NCI-H1436 treated with DMSO at 0.1 percent for 48 hours (cell line): ENCODE measurements around the gene FNDC3B.

ENCODE experiments used
- DNase-seq: peaks from one replicate; lab custom pipeline; 2025; lab: John Stamatoyannopoulos, UW

FNDC3B gene

DNA sequence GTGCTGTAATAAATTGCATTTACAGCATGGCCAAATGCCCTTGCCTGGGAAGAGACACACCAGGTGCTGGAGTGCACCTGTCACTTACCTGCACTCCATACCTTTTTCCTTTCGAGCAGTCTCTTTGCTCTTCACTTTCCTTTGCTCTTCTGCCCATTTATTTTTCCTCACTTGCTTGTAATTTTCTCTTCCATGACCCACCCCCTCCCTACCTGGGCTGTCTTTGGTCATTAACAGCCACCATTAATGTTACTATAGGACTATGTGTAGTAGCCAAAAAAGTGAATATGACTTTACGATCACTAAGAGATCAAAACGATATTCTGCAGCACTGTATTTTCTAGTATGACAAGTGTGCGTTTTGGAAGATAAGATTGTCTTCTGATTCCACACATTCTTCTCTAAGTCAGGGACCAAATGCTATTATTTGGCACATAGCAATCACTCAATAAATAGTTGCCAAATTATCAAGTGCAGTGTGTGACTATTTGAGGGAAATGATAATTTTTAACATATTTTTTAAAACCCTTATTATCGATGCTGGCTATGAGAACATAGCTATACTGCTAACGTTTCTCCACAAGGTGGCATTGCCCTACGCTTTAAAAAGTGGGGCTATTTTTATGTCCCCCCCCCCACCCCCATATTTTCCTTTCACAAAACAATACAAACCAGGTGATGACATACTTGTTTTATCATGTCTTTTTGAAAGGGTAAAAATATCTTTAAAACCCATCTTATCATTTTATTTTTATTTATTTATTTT lies 294.5 kb downstream of the FNDC3B start:
- no peak for DNase-seq

- DNase-seq = no peak
These were observed 295.4 kb downstream of the FNDC3B start for GRCh38 chr3:172334671-172335207.

- no peak for DNase-seq
These were observed 300.5 kb downstream of the FNDC3B start for GRCh38 chr3:172339892-172340291.

DNA sequence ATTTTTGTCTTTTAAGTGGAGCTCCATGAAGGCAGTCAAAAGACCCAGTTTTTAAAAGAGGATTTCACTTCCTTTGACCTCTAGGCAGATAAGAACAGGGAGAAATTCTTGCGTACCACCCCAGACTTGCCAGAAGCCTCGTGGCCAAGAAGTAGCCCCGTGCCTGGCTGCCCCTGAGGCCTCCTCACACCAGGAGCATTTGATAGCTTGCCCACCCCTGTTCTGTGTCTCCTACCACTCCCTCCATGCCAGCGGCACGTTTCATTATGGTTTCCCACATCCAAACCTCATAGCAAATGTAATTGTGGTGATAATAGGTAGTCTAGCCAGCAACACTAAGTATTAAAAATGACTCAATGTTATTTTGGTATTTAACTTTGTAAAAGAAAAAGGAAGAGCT lies 301.2 kb downstream of the FNDC3B start:
- no peak for DNase-seq

GRCh38 chr3:172341482-172342059 lies 302.2 kb downstream of the FNDC3B start:
- DNase-seq = peak; percentile 10

- DNase-seq = no peak
These were observed 302.8 kb downstream of the FNDC3B start for GRCh38 chr3:172342097-172342659.

DNA sequence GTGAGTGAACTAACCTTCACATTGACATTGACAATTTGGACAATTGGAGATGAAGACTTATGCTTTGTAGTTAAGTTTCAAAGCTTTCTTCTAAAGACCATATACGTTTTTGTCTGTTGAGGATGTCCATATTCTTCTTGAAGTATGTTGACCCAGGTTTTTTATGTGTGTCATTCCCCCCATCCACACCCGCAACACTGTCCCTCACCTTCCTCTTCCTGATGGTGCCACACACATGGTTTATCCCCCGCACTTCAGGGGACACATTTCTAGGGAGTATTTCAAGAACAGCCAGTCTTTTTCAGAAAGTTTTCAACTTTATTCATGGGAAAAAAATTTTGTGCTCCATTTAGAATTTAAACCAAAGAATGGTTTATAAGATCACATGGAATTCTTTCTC lies 303.7 kb downstream of the FNDC3B start:
- DNase-seq = no peak

DNA sequence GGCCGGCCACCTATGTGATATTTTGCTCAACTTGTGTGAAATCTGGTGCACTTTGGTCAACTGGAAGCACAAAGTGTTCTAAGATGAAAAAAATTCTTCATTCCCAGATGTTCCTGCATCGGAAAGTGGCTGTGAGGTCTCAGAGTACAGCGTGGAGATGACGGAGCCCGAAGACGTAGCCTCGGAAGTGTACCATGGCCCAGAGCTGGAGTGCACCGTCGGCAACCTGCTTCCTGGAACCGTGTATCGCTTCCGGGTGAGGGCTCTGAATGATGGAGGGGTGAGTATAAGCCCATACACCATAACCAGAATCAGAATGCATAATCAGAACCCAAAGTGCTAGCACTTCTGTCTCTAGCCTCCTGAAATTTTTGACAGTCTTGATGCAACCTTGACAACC lies 304.6 kb downstream of the FNDC3B start:
- no peak for DNase-seq

DNA sequence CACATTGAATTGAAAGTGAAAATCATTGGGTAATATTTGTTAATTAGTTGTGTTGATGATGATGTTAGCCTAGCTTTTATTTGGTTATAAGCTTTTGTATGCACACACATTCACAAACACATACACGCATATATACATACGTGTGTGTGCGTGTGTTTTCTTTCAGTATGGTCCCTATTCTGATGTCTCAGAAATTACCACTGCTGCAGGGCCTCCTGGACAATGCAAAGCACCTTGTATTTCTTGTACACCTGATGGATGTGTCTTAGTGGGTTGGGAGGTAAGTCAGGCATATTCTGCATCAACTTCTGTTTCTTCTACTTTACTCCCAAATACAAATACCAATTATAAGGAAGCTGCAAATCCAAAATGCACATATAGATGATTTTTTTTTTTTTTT lies 306.8 kb downstream of the FNDC3B start:
- DNase-seq = no peak

- peak; percentile 79 for DNase-seq
These were observed 308.7 kb downstream of the FNDC3B start for GRCh38 chr3:172347895-172348679.

- DNase-seq = no peak
These were observed 312.6 kb downstream of the FNDC3B start for GRCh38 chr3:172351895-172352466.

DNA sequence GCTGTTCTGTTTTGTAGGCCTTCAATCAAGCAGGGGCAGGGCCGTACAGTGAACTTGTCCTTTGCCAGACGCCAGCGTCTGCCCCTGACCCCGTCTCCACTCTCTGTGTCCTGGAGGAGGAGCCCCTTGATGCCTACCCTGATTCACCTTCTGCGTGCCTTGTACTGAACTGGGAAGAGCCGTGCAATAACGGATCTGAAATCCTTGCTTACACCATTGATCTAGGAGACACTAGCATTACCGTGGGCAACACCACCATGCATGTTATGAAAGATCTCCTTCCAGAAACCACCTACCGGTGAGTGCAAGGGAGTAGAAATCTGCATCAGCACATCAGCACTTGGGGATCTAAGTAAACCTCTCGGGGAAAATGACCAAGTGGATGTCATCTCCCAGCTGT lies 313.4 kb downstream of the FNDC3B start:
- DNase-seq = no peak

DNA sequence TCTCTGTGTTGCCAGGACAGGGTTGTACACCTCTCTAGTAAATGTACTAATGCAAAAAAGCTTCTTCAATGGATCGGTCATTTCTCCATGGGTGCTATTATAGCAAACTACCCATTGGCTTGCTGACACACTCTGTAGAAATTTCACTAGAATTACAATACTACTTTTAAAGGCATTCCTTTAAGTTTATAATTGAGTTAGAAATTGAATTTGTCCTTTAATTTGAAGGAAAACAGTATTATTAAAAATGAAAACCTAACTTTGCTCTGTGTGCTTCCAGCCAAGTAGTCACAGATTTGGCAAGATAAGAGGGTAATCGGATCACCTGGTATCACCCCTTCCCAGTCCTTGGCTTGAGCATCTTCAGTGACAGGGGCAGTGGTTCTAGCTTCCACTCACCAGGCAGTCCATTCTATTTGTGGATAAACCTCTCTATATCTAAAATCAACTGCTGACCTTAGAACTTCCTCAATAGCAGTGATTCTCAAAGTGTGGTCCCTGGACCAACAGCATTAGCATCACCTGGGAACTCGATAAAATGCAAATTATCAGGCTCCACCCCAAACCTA lies 315.6 kb downstream of the FNDC3B start:
- no peak for DNase-seq

DNA sequence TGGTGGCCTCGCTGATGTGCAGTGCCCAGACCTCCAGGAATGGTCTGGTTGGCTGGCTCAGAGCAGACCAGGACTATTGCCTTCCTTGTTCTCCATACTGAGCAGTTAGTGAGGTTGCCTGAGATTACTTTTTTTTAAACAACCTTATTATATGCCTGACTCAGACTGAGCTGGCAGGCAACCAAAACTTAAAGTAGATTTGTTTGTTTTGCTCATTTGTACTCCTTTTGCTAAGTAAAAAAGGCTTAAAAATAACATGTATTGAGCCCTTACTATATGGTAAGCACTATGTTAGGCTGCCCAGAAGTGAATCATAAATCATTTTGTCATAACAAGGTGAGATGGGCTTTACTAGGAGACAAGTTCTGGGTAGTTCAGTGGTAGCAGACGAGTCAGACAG lies 316.5 kb downstream of the FNDC3B start:
- peak; percentile 91 for DNase-seq

DNA sequence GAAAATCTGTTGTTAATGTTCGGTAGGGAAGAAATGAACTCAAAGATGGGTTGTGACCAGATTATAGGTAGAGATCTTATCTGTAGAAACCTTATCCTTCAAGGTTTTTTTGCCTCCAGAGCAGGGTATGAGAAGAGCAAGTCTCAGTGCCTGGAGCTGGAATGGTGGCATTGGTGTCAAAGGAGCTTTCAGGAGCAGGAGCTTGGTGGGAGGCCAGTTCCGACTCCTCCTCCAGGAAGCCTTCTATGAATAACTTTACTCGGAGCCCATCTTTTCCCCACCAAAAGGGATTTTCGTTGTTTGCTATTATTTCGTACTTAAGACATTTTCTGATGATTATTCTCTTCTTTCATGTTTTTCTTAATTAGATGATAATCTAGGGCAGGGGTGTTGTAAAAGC lies 317.0 kb downstream of the FNDC3B start:
- no peak for DNase-seq

DNA sequence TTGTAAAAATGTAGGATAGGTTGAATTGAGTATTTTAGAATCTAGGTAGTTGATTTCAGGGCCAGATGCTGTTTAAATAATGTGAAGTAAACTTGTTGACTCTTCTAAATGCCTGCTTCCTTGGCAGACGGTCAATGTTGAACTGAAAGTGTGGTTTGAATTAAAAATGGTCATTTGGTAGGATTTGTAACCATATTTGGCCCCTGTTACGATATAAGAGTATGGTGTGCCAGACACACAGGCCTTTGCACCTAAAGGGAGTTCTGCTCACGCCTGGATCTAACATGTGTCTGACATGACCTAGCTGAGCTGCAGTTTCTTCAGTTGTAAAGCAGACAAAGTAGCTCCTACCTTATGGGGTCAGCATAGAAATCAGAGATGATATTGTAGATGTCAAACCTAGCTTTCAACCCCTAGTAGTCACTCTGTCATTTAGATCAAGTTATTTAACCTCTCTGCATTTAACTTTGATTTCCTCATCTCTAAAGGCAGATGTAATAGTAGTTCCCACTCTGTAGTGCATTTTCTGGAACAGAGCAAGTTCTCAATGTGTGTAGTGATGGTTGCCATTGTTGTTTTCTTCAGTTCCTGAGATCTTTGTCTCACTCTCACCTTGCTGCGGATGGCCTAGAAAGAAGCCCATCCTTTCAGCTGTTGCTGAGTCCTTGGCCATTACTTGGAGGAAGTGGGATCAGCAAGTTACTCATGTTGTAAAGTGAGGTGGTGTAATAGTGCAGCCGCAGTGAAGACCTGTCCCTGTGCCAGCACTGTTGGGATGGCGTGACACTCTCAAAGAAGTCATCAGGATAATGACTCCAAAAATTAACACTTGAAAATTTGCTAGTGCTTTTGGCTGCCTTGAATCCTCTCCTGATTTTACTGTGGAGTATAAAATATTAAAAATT lies 318.7 kb downstream of the FNDC3B start:
- DNase-seq = no peak

DNA sequence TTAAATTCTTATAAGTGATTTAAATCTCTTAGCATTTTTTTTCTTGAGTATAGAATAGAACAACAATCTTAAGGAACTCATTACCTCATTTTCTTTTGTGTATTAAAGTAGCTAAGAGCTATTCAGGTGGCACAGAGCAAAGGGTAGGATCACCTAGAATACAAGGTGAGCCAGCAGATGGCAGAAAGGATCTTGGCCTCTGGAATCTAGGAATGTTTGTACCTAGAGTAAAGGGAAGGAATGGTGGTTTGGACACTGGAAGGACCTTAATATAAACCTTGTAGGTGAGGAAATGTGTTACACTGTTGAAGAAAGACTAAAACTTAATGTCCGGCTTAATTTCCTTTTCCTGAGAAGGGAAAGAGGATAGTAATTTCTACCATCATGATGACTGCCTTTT lies 319.9 kb downstream of the FNDC3B start:
- DNase-seq = no peak

DNA sequence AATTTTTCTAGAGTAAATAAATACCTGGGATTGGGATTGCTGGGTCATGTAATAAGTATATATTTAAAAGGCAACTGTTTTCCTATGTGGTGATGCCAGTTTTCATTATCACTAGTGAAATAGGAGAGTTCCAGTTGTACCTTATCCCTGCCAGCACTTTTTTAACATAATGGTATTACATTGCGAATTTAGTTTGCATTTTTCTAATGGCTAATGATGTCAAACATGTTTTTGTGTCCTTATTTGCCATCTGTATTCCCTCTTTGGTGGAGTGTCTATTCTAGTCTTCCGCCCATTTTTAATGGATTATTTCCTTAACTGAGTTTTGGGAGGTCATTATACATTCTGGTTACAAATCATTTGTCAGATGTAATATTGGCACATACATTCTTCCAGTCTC lies 320.6 kb downstream of the FNDC3B start:
- no peak for DNase-seq

DNA sequence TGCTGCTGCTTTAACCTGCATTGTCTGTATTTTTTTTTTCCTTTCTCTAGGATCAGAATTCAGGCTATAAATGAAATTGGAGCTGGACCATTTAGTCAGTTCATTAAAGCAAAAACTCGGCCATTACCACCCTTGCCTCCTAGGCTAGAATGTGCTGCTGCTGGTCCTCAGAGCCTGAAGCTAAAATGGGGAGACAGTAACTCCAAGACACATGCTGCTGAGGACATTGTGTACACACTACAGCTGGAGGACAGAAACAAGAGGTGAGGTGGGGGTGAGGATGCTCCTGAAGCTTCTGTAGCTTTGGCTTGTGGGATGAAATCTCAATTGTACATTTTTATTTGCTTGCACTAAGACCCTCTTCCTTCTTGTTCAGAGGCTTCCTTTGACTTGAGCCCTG lies 323.2 kb downstream of the FNDC3B start:
- DNase-seq = no peak

GRCh38 chr3:172364374-172365027 lies 325.1 kb downstream of the FNDC3B start:
- DNase-seq = no peak
